ENCODE measurements around the gene CIT.

- TF ChIP-seq CTCF (IDR thresholded peaks at IDR 0.05; ENCODE audit: low read depth, low read length, missing input control) = peak; percentile 78
- no peak for TF ChIP-seq EGR1 (IDR thresholded peaks at IDR 0.05; ENCODE audit: low read depth in 2 of 2)
- TF ChIP-seq NR2F2 (IDR thresholded peaks at IDR 0.05) = no peak
These were observed 25.0 kb upstream of the CIT start for GRCh38 chr12:119902084-119902509.
